Endothelial cell (in vitro differentiated cells): Measurements from ENCODE around the gene IDI1. TPM values are rescaled to one million over a fixed set of nuclear protein-coding genes. Genes with fewer than 3 reads are reported as not detected.
"Not testable (repeated sequence)": the region's sequence is repeated elsewhere in the genome, so short reads cannot be mapped to it uniquely, and the experiment has no call there.

Experiments used
- DNase-seq: peaks from one replicate; pipeline ENCODE4 v3.0.0; 2021; ENCODE audit warnings: low spot score
- H3K27ac Mint-ChIP-seq: one replicate; pipeline ENCODE4 v1.8.0; 2021; ENCODE audit warnings: mixed read lengths, inconsistent platforms; ENCODE audit not compliant: unreplicated experiment
- H3K27me3 Mint-ChIP-seq: one replicate; pipeline ENCODE4 v1.8.0; 2021; ENCODE audit warnings: mild to moderate bottlenecking, moderate library complexity, mixed read lengths, inconsistent platforms; ENCODE audit not compliant: unreplicated experiment
- H3K36me3 Mint-ChIP-seq: one replicate; pipeline ENCODE4 v1.8.0; 2021; ENCODE audit warnings: mild to moderate bottlenecking, low read depth, mixed read lengths, inconsistent platforms; ENCODE audit not compliant: unreplicated experiment
- H3K4me1 Mint-ChIP-seq: one replicate; pipeline ENCODE4 v1.8.0; 2021; ENCODE audit warnings: mild to moderate bottlenecking, mixed read lengths, inconsistent platforms; ENCODE audit not compliant: unreplicated experiment
- H3K4me3 Mint-ChIP-seq: one replicate; pipeline ENCODE4 v1.8.0; 2021; ENCODE audit warnings: mild to moderate bottlenecking, mixed read lengths, inconsistent platforms; ENCODE audit not compliant: unreplicated experiment
- H3K9me3 Mint-ChIP-seq: one replicate; pipeline ENCODE4 v1.8.0; 2021; ENCODE audit warnings: mixed read lengths, inconsistent platforms; ENCODE audit not compliant: unreplicated experiment
- total RNA-seq: library from RNA; stranded (reverse); fragmentation: NEBNext Ultra II Directional; extraction: Animal tissue kit (Norgen Biotek cat#: 25700); gene quantifications from one replicate; pipeline ENCODE4 v1.2.1, GENCODE V29; 2021; ENCODE audit not compliant: unreplicated experiment
- TF ChIP-seq, protein P1 (sequence below): fragments of 200-600 bp; sonication (generic); IDR thresholded peaks from one replicate; pipeline ENCODE4 v1.5.0; 2021; ENCODE audit warnings: antibody characterized with exemption; ENCODE audit not compliant: unreplicated experiment

The IDI1 gene
- total RNA-seq, 1 donor from 2014 or later = 52.7 TPM

DNA sequence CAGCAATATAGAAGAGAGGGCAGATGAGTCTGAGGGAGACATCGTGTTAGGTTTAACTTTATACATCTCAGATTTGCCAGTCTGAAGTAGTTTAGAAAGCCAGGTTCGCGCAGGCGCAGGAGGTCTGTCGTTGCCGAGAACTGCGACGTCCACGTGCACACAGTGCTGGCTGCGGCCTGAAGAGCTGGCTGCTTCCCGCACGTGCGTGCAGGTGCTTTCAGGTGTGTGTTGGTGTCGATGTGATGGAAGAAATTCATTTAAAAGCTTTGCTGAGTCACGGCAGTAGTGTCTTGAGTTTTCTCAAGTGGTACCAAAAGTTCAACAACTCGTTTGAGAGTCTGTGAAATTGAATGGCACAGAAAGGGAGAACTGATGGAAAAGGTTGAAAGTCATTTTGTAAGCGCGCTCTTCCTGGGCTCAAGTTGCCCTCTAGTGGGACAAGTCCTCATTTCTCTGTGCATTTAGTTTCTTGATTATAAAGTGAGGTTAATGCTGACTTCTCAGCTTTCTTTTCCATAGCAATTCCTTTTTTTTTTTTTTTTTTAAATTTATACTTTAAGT is 25.9 kb upstream of the IDI1 start:
- Mint-ChIP-seq H3K9me3 (no peaks in the 10 kb centered on the region), H3K4me1 (peaks cover 4% of the 10 kb centered on the region), H3K27me3 (peaks cover 2% of the 10 kb centered on the region), H3K36me3 (peaks cover 10% of the 10 kb centered on the region), H3K27ac (peak overlapping the region; percentile 74), H3K4me3 (peak overlapping the region; percentile 52)
- no peak for DNase-seq
- TF ChIP-seq, protein P1, sequence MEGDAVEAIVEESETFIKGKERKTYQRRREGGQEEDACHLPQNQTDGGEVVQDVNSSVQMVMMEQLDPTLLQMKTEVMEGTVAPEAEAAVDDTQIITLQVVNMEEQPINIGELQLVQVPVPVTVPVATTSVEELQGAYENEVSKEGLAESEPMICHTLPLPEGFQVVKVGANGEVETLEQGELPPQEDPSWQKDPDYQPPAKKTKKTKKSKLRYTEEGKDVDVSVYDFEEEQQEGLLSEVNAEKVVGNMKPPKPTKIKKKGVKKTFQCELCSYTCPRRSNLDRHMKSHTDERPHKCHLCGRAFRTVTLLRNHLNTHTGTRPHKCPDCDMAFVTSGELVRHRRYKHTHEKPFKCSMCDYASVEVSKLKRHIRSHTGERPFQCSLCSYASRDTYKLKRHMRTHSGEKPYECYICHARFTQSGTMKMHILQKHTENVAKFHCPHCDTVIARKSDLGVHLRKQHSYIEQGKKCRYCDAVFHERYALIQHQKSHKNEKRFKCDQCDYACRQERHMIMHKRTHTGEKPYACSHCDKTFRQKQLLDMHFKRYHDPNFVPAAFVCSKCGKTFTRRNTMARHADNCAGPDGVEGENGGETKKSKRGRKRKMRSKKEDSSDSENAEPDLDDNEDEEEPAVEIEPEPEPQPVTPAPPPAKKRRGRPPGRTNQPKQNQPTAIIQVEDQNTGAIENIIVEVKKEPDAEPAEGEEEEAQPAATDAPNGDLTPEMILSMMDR = no peak

DNA sequence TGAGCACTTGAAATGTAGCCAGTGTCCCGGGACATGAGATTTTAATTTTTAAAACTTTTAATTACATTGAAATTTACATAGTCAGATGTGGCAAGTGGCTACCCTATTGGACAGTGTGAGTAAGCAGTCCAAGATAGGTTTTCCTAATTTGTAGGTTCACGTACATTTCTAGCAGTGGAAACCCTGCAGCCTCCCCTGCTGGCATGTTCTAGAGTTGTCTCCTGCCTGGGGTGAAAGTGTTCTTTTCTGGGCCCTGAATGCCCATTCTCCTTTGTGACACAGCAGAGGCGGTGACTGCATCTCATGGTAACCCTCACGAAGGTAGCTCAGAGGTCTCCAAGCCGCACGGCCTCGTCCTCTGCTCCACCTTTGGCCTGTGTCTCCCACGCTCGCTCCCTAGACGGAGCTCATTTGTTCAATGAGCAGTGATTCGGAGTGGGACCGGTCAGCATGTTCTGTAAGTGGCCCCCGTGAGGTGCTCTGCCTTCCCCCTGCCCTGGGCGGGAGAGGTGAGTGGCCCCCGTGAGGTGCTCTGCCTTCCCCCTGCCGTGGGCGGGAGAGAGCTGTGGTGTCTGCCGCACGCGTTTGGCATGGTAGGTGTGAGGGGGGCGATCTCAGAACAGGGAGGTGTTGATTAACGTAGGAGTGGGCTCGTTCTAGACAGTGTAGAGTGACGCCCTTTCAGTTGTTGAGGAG is 25.3 kb upstream of the IDI1 start:
- H3K36me3 Mint-ChIP-seq = peaks cover 6% of the 10 kb centered on the region

DNA sequence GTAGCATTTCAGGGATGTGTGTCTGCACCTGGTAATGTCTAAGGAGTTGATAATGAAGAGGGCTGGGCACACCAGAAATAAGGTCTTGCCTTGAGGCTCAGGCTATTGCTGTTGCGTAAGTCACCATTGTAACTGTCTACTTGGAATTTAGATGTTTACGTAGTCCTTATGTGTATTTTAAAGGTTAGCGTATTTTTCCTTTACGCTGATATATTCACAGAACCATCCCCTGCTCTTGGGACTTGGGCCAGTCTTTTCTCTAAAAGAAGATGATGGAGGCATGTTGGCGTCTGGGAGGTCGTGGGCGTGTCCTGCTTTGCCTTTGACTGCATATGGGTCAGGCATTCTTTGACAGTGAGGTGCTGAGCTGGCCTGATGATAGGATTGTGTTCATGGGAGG is 22.0 kb upstream of the IDI1 start:
- H3K4me3 Mint-ChIP-seq = no peak overlapping the region
- H3K4me1 Mint-ChIP-seq = peaks cover 4% of the 10 kb centered on the region
- peaks cover 2% of the 10 kb centered on the region for H3K27me3 Mint-ChIP-seq
- H3K36me3 Mint-ChIP-seq = peaks cover 6% of the 10 kb centered on the region
- no peak for DNase-seq
- TF ChIP-seq, protein P1 = no peak
- H3K27ac Mint-ChIP-seq = no peak overlapping the region
- H3K9me3 Mint-ChIP-seq = no peaks in the 10 kb centered on the region

More for the DNA sequence above, 25.3 kb upstream of the IDI1 start:
- DNase-seq = no peak
- H3K4me1 Mint-ChIP-seq = peaks cover 4% of the 10 kb centered on the region
- H3K9me3 Mint-ChIP-seq = no peaks in the 10 kb centered on the region
- TF ChIP-seq, protein P1 = no peak
- H3K27me3 Mint-ChIP-seq = peaks cover 2% of the 10 kb centered on the region
- no peak overlapping the region for H3K27ac Mint-ChIP-seq
- H3K4me3 Mint-ChIP-seq = peak overlapping the region; percentile 52

DNA sequence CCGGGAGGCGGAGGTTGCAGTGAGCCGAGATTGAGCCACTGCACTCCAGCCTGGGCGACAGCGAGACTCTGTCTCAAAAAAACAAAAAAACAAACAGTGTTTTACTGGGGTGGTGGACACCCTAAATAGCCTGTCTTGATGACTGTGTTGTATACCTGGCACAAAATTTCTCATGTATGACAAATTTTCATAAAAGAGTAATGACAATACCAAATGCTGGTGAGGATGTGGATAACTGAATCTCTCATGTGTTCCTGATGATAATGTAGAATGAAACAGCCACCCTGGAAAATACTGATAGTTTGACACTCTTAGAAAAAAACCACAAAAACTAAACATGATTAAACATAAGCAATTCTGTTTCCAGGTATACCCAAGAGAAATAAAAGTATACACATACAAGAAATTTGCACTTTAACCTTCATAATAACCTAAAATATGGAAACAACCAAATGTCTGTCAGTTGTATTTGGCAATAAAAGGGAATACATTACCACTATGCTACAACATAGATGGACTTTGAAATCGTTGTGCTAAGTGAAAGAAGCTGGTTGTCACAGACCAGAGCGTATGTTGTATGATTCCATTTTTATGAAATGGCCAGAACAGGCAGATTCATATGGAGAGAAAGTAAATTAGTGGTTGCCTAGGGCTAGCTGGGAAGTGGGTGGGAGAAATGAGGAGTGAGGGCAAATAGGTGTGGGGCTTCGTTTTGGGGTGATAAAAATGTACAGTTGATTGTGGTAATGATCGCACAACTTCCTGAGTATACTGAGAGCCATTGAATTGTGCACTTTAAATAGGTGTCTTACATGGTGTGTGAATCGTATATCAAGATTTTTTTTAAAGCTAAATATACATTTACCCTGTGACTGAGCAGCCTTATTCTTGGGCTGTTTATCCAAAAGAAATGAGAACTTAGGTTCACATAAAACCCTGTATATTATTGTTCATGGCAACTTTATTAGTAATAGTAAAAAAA is 19.8 kb upstream of the IDI1 start:
- no peak for DNase-seq
- Mint-ChIP-seq H3K36me3 (no peaks in the 10 kb centered on the region), H3K27ac (no peak overlapping the region), H3K27me3 (no peaks in the 10 kb centered on the region), H3K4me3 (no peak overlapping the region), H3K4me1 (peaks cover 12% of the 10 kb centered on the region), H3K9me3 (no peaks in the 10 kb centered on the region)
- TF ChIP-seq, protein P1 = no peak

DNA sequence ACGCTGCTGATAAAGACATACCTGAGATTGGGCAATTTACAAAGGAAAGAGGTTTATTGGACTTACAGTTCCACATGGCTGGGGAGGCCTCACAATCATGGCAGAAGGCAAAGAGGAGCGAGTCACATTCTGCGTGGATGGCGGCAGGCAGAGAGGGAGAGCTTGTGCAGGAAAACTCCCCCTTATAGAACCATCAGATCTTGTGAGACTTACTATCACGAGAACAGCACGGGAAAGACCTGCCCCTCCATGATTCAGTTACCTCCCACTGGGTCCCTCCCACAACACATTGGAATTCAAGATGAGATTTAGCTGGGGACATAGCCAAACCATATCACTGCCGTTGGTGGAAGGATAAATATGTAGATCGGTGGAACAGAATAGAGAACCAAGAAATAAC is 17.8 kb upstream of the IDI1 start:
- peaks cover 31% of the 10 kb centered on the region for H3K4me1 Mint-ChIP-seq
- H3K9me3 Mint-ChIP-seq, H3K36me3 Mint-ChIP-seq, H3K4me3 Mint-ChIP-seq, H3K27ac Mint-ChIP-seq, DNase-seq, H3K27me3 Mint-ChIP-seq: not testable (repeated sequence)
